RWPE2 (cell line): ENCODE results near the gene HOXC5.

Experiments used
- ATAC-seq: fragments of 200-7000 bp; cut with Tn5 transposase; 3 replicates; pipeline ENCODE4 v1.9.1; 2021; ENCODE audit warnings: low read depth
- DNase-seq: peaks from one replicate; pipeline ENCODE4 v3.0.0-alpha.2; 2020; ENCODE audit warnings: low spot score
- H3K27ac ChIP-seq: fragments of 450-650 bp; 2 replicates; pipeline ENCODE4 v1.5.1; 2017; ENCODE audit warnings: mild to moderate bottlenecking; ENCODE audit not compliant: poor library complexity, severe bottlenecking
- H3K27me3 ChIP-seq: fragments of 250-450 bp; sonication (Bioruptor Pico); 2 replicates; pipeline ENCODE4 v1.5.1; 2021; ENCODE audit warnings: mild to moderate bottlenecking, moderate library complexity; ENCODE audit not compliant: insufficient read depth, poor library complexity, severe bottlenecking
- H3K36me3 ChIP-seq: fragments of 250-450 bp; sonication (Bioruptor Pico); 2 replicates; pipeline ENCODE4 v1.5.1; 2020; ENCODE audit warnings: low read depth, mild to moderate bottlenecking, moderate library complexity
- H3K4me1 ChIP-seq: fragments of 250-450 bp; sonication (Bioruptor Pico); 2 replicates; pipeline ENCODE4 v1.5.1; 2021; ENCODE audit warnings: mild to moderate bottlenecking, moderate library complexity; ENCODE audit not compliant: insufficient read depth, poor library complexity, severe bottlenecking
- H3K4me3 ChIP-seq: fragments of 250-450 bp; sonication (Bioruptor Pico); 2 replicates; pipeline ENCODE4 v1.5.1; 2021; ENCODE audit warnings: mild to moderate bottlenecking, moderate library complexity; ENCODE audit not compliant: severe bottlenecking
- H3K9me3 ChIP-seq: fragments of 250-450 bp; sonication (Bioruptor Pico); 2 replicates; pipeline ENCODE4 v1.5.1; 2021; ENCODE audit warnings: mild to moderate bottlenecking, moderate library complexity; ENCODE audit not compliant: severe bottlenecking
- TF ChIP-seq, protein P1 (sequence below): fragments of 450-650 bp; IDR thresholded peaks from one replicate; pipeline ENCODE4 v1.5.1; 2017; ENCODE audit warnings: mild to moderate bottlenecking, moderate library complexity; ENCODE audit not compliant: poor library complexity, severe bottlenecking

Gene HOXC5

DNA sequence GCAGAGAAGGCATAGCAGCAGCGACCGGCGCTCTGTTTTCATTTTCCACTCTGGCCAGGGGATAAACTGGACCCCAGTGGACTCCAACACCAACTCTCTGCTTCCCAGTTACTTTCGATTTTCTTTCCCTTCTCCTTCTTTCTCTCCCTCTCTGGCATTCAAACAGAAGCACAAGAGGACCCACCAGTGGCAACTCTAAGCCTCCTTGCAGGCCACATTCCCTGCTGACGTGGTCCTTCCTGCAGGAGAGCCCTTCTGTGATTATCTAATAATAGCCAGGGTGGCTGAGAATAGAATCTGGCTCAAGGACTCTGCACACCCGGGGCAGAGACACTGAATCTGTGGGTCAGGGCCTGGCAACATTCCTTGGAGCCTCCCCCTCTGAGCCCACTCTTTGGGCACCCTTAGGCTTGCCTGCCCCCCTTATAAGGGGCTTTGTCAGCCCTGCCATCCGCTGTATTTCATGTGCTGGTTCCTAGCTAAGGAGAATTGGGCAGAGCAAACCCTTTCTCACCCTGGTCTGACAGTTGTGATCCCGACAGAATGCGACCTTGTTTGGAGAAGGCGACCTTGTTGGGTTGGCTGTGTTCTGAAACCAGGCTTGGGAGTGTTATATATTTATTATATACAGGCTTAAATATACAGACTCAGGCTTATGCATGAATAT lies 12.8 kb upstream of the HOXC5 start:
- peaks cover 74% of the 10 kb centered on the region for H3K27me3 ChIP-seq
- no peak overlapping the region for H3K4me3 ChIP-seq
- TF ChIP-seq, protein P1, sequence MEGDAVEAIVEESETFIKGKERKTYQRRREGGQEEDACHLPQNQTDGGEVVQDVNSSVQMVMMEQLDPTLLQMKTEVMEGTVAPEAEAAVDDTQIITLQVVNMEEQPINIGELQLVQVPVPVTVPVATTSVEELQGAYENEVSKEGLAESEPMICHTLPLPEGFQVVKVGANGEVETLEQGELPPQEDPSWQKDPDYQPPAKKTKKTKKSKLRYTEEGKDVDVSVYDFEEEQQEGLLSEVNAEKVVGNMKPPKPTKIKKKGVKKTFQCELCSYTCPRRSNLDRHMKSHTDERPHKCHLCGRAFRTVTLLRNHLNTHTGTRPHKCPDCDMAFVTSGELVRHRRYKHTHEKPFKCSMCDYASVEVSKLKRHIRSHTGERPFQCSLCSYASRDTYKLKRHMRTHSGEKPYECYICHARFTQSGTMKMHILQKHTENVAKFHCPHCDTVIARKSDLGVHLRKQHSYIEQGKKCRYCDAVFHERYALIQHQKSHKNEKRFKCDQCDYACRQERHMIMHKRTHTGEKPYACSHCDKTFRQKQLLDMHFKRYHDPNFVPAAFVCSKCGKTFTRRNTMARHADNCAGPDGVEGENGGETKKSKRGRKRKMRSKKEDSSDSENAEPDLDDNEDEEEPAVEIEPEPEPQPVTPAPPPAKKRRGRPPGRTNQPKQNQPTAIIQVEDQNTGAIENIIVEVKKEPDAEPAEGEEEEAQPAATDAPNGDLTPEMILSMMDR = no peak
- H3K36me3 ChIP-seq = no peaks in the 10 kb centered on the region
- no peaks in the 10 kb centered on the region for H3K9me3 ChIP-seq
- no peak for ATAC-seq
- DNase-seq = no peak
- no peaks in the 10 kb centered on the region for H3K4me1 ChIP-seq
- H3K27ac ChIP-seq = no peak overlapping the region

DNA sequence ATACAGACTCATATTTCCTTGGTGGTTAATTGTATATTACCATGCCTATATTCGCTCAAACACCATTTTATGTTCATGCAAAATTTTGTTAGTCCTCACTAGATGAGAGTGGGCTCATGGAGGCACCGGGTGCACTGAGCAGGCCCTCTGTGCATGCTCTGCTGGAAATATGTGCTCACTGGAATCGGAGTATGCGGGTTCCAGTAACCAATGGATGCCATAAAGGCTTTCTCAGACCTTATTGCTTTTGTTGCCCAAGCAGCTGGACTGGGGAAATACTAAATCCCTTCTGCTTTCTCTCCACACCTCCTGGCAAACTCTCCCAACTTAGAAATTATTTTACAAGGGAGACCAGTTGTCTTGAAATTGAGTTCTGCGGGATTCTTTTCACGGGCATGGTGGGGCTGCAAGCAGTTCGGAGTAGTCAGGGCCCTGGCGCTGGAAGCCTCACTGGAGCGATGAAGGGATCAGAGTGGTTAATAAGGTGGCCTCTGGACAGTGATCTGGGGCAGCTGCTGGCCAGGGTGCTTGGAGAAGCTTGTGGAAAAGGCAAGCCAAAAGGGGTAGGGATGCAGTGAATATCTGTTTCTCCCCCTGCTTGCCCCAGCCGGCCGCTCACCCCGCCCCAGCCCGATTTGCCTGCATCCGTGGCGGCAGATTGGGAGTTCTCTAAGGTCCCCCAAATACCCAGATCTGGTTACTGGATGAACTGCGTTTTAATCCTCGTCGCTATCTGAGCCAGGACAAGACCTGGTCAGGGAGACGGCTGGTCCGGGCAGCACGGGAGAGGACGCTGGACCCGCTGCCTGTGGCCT lies 12.1 kb upstream of the HOXC5 start:
- Histone ChIP-seq H3K27me3 (peaks cover 74% of the 10 kb centered on the region), H3K4me3 (no peak overlapping the region), H3K9me3 (no peaks in the 10 kb centered on the region), H3K27ac (no peak overlapping the region), H3K4me1 (no peaks in the 10 kb centered on the region), H3K36me3 (no peaks in the 10 kb centered on the region)
- no peak for ATAC-seq
- TF ChIP-seq, protein P1 = no peak
- no peak for DNase-seq

DNA sequence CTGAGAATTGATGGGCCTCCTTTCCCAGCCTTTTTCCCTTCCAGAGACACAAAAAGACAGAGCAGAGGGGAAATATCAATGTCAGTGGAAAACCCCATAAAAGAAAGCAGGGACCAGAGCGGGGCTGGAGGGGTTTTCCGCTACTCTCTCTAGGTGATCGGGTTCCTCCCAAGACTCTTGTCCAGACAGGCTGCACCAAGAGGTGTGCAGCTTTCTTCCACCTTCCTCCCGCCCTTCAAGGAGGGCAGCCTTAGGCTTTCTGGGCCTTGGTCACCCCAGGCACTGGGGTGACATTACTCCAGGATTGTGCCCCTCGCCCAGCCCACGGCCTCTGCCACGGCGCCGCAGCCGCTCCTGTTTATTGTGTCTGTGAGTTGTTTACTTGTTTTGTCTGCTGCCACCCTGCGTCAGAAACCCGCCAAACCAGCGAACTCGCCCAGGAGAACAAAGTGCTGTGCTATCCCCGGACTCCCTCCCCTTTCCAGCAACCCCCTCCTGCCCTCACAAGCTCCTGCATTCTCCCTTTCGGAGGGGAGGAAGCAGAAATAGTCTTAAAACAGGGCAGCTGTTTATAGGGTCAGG lies 11.3 kb upstream of the HOXC5 start:
- Histone ChIP-seq H3K9me3 (no peaks in the 10 kb centered on the region), H3K4me1 (no peaks in the 10 kb centered on the region), H3K4me3 (no peak overlapping the region), H3K27me3 (peaks cover 76% of the 10 kb centered on the region), H3K27ac (no peak overlapping the region), H3K36me3 (no peaks in the 10 kb centered on the region)
- TF ChIP-seq, protein P1 = no peak
- ATAC-seq = no peak
- DNase-seq = no peak

DNA sequence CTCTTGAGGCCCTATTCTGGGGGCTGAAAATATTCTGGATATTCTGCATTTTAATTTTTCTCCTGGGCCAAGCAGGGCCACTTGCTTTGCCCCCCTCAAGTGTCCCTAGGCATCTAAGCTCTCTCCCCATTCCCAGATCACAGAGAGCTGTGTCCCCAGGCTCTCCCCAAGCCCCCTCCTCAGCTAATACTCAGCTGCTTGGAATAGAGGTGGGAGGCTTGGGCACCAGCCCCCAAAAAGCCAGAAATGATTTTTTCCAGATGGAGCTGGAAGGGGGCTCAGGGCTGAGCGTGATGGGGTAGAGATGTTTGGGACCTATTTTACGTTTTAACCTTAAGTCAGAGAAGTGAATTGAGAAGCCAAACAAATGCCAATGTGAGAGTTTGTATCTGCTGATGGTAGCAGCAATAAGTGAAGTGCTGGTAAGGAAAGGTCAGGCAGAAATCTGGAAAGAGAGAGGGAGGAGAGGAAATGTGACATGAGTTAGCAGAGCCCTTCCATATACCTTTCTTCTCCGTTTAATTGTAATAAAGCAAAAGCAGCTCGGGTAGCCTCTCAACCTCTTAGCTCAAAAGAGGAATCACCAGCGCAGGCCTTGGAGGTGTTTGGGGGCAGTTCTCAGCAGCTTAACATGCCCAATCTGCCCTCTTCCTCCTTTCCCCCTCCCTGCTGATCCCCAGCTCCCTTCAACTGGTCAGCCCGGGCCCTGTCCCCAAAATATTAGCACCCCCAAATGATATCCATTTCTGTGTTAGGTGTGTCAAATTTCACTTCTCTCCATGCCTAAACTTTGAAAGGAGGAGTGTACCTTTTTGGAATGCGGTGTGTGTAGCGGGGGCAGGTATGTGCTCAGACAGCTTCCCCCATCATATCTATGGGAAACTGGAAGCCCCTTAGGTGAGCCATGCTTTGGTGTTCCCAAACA lies 9.6 kb upstream of the HOXC5 start:
- ATAC-seq = no peak
- no peaks in the 10 kb centered on the region for H3K4me1 ChIP-seq
- H3K27ac ChIP-seq = no peak overlapping the region
- TF ChIP-seq, protein P1 = no peak
- no peak for DNase-seq
- H3K36me3 ChIP-seq = no peaks in the 10 kb centered on the region
- no peak overlapping the region for H3K4me3 ChIP-seq
- peaks cover 78% of the 10 kb centered on the region for H3K27me3 ChIP-seq
- no peaks in the 10 kb centered on the region for H3K9me3 ChIP-seq
